ENCODE results near the gene SVIL.
"Not testable (repeated sequence)": the region's sequence is repeated elsewhere in the genome, so short reads cannot be mapped to it uniquely, and the experiment has no call there.

The SVIL gene

DNA sequence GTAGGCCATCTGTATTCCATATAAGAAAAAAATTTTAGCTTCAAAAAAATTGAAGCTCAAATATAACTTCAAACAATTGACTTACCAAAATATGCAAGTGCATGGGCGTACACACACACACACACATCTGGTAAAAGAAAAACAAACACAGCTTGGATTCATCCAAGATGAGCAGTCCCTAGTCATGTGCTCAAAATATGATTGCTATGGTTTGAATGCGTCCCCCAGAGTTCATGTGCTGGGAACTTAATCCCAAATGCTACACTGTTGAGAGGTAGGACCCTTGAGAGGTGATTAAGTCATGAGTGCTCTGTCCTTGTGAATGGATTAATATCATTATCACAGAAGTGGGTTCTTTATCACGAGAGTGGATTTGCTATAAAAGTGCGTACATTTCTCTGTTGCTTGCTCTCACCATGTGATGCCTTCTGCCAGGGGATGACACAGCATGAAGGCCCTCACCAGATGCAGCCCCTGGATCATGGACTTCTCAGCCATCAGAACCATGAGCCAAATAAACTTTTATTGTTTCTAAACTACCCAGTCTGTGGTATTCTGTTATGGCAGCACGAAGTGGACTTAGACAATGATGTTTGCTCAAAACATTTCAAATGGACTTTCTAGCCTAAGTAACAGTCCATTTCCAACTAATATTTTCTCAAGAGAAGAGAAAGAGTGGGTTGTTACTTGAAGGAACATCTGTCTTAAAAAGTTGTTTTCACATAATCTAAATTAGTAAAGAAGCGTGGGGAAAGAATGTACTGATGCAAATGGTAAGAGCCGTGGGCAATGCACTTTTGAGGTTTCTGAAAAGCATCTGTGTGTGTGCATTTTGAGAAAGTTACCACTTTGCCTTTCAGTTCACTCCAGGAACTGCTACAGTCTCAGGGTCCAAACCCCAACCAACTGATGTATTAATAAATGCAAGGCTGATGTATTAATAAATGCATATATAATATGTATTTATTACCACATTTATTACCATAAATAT, 15.1 kb upstream of the SVIL start:
- DNase-seq, result no peak

DNA sequence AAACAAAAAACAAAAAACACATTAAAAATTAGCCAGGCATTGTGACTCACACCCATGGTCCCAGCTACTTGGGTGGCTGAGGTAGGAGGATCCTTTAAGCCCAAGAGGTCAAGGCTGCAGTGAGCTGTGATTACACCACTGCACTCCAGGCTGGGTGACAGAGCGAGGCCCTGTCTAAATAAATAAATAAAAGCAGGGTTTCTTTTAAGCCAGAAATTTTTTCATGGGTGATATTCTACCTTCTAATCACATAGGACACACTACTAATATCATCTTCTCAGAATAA, 14.2 kb upstream of the SVIL start:
- DNase-seq, result no peak

DNA sequence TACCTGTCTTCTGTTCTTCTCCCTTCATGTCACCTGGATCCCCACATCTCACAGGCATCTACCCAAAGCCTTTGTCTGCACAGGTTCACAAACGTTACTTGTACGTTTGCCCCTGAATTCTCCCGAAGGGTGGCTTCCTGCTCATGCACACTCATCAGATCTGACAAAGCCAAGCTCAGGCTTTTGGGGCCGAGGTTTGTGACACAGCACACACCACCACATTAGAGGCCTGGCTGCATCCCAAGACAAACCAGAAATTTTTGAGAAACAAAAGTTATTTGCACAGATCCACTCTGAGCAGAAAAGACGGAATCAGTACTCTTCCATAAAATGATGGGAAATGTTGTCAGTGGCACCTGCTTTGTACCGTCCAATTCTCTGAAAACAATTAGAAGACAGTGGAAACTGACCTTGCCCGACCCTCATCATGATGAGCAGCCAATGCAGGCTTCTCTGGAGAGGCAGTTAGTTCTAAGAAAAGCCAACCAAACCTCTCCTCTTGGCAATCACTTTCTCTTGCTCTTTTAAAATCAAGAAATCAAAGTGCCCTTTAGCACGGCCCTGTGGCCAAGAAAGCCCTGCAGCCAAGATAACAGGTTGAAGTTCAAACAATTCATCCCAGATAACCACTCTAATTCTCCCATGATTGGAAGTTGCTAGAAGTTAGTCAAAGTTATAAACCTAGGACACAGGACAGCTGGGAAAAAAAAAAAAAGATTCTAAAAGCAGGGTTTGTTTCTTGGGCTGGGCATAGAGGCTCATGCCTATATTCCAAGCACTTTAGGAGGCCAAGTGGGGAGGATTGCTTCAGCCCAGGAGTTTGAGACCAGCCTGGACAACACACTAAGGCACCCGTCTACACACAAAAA, 13.6 kb upstream of the SVIL start:
- DNase-seq, result no peak

DNA sequence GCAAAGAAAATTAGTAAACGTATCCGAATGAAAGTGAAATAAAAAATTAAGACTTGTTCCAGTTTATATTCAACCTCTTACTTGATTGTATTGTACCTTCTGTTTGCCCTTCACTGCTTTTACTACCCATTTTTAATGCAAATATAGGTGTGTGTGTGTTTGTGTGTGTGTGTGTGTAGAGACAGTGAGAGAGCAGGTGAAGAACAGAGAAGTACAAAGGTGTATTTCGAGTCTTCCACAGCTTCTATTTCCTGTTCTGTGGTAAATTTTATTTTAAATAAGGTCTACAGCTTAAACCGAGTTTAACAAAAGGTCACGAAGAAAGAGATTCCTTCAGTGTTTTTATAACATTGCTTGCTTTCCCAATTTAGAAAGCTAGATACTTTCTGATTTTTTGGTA, 12.7 kb upstream of the SVIL start:
- DNase-seq, result no peak

DNA sequence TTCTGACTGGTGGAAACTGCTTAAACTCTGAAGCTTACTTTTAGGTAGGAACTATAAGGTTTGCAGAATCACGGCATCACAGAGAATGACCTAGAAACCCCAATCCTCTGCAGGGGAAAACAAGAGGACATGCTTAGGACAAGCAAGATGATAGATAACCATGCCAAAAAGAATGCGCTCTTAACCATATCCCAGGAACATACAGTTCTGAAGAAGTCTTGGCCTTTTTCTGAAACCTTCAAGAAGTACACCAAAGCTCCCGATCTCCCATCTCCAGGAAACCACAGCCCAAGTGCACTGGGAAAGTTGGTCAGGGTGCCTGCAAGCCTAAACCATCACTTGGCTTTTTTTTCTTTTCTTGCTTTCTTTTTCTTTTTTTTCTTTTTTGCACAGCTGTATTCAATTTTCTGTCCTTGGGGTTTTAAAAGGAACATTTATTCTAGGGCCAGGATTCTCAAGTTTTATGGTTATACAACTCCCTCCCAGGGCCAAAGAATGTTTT, 12.2 kb upstream of the SVIL start:
- DNase-seq, result no peak

DNA sequence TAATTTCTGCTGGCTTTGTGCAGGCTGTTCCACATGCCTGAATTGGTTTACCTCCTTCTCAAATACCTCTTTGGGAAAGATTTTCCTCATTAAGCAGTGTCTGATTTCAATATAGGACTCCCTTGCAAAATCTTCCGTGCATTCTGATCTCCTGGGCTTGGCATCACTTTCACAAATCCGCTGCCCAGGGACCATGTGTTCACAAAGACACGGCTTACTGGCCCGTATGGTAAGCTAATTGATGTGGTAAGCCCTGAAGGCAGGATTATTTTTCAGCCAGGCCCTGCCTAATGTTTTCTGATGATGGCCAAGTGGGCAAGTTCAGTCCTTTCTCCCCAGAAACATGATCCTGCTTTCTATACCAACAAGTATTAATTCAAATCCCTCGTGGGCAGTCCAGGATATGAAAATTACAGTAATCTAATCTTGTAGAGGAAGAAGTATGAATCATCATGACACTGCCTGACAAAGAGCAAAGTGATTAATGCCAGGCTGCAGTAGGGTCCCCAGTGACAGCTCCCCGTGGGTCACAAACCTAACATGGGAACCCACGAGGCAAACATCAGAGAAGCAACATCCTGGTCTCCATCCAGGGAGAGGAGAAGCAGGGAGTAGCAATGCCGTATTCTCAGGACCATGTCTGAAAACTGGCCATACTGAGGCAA, 11.6 kb upstream of the SVIL start:
- peak; percentile 49 for DNase-seq

DNA sequence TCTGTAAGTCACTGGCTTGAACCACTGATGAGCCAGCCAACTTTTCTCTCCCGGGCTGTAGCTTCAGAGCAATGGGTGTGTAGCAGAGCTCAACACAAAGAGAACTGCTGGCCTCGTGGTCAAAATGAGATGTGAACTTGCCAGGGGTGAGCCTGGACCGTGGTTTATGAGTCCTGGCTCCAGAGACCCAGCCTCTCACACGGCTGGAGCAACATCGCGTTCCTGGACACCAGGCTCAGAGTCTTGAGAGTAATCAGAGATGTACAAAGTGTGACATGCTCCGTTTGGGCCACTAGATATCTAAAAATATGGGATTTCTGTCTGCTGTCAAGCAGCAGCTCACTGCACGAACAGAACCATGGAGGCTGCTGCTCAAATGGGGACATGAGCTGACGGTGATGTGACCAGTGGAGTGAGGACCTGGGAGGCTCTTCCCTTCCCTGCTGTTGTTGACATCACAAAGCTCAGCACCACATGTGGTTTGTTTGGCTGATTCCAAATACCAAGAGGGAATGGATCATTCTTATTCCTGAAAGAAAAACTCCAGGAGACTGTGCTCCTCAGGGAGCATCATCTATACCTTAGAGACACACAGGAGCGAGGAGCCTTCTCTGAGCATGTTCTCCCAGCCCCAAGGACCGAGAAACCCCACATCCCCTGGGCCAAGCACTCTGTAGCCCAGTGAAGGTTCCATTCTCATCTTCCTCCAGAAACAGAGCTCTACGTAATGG, 9.2 kb upstream of the SVIL start:
- DNase-seq, result no peak

DNA sequence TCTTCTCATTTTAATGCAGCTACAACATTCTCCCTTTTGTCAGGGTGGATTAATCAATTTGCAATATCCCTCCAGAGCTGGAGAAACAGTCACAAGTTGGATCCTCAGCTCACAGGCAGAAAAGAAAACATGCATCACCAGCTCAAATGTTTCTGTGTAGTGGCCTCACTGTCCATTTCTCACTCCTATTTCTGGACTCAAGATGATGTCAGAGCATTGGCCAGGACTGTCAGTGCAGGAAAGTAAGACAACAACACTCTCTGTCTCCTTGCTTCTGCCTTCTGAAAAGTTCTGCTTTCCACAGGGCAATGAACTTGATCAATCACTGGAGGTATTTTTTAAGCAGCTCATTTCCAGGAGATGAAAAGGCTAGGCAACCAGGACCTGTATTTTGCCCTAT, 8.2 kb upstream of the SVIL start:
- peak; percentile 56 for DNase-seq

DNA sequence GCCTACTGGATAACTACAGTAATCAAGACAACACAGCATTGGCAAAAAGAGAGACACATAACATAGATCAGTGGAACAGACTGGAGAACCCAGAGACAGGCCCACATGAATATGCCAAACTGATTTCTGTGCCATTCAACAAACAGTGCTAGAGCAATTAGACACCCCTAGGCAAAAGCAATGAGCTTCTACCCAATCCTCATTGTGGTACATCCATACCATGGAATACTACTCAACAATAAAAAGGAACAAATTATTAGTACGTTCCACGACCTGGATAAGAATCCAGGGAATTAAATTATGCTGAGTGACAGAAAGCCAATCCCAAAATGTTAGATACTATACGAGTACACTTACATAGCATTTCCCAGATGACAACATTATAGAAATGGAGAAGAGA, 2.8 kb upstream of the SVIL start:
- no peak for DNase-seq

DNA sequence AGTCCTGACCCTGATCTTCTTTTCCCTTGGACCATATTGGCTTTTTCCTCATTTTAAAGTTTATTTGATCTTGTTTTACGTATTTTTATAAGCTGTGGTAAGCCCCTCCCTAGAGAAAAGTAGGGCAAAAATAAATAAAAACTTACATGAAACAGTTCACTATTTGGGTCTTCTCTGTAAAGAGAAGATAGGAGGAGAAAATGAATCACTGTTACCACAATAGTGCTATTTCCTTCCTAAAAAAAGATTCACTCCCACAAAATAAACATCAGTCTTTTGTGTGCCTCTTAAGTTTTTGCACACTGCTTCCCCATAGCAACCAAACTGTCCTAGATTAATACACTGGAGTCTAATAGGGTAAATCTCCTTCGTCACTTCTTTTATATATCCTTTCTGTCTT, 1.4 kb upstream of the SVIL start:
- peak; percentile 51 for DNase-seq

DNA sequence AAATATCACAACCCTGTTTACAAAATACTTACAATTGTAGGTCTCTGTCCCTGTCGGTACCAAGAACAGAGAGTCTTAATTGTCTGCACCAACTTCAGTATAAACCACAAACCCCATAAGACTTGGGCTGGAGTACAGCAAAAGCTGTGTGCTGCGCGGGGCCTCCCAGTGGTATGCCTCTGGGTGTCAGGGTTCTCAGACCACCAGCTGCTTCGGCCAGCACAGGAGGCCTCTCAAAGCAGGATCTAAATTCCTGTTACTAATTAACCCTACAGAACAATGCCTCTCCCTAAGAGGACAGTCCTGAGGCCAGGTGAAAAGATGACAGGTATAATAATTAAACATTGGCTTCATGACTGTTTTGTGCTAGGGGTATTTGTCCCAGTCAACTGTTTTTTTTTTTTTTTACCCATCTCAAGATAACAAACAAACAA, 957 bp upstream of the SVIL start:
- DNase-seq, result no peak

DNA sequence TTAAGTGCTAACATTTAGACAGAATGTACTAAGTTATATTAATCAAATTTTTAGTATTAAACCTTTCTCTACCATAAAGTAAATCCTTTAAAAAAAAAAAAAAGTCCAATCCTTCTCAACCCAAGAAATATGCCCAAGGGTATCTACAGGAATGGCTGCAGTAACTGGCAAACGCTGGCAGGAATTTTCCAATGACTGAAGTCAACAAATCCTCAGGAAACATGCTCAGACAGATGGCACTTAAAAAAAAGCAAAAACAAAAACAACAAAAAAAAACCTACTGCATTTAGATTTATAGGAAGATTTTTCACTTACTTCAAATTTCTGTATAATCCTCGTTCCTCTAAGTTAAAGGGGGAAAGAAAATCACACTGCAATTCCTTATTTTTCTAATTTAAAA, 666 bp downstream of the SVIL start:
- DNase-seq, result no peak

DNA sequence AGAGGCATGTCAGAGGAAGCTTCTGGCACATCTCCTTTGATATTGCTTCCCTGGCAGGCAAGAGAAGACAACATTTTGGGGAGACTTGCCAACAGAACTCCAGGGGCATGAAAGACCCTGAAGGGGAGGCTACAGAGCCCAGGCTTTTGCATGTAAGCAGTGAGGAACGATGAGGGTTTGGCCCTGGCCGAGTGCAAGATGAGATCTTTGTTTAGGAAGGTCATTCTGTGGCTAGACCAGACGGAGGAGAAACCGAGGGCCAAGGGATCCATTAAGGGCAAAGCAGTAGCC, 3.8 kb downstream of the SVIL start:
- no peak for DNase-seq

DNA sequence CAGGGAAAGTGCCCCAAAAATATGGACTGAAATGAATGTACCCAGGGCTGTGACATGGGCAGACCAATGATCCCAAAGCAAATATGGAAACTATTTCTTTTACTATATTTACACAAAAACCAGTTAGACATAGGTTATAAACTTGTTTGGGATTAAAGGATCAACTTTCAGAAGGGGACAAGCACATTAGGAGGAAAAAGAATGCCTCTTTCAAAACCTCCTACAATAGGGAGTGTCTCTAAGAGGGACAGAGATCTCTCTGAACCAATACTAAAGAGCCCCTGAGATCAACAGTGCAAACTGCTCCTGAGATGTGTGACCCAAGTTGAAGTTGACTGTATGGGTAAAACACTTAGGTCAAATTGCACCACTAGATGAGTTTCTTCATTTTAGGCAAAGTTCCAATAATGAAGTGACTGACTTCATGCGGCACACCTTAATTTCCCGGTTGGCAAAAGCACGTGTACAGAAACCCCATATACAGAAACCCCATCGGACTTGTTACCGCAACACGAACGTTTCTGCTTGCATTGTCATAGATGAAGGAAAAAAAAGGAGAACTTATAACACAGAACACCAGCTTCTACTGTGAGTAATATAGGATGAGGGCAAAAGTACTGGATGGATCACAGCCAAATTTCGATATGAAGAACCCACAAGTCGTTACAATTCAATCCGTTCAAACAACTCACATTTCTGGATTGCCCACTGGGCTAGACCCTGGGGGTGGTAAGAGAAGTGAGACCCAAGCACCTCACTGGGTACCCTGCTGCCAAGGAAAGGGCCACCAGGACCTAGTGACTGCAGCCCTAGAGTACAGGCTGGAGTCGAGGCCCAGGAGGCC, 4.3 kb downstream of the SVIL start:
- peak; percentile 92 for DNase-seq

DNA sequence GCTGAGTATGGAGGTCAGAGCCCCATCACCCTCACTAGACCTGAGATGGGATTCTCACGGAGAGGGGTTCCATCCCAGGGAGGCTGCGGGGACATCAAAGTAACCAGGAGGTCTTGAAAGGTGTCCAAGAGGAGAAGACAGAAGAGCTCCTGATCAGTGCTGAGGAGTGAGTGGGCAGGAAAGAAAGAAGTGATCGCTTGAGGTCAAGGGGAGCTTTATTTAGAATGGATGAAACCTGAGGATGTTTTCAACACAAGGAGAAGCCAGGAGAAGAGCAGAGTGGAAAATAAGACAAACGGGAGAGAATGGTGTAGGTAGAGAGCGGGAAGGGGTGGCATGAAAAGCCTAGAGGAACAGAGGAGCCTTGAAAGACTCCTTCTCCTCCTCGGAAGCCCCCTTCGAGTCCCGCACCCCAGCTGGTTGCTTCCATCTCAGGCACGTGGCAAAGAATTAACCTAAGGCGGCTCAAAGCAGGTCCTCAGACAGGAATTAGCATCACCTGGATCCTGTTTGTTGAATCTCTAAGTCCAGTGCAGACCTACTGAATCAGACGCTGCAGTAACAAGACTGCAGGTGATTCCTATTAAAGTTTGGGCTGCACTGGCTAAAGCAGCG, 5.8 kb downstream of the SVIL start:
- DNase-seq, result no peak

DNA sequence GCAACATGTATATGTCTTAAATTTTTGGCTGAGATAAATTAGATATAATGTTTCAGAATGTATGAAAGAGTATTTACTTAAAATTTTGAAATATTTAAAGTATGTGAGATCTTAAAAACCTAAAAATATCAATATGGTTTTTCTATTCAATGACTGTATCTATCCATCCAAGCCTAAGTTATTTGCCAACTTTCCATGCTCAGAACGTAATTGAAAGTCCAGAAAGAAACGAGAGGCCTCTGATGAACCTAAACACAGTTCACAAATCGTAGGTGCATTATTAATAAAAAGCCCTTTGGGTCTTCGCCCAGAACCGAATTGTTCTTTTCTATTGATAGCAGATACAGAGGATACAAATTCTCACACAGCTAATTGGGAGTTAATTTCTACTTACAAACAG, 6.5 kb downstream of the SVIL start:
- DNase-seq, result no peak

DNA sequence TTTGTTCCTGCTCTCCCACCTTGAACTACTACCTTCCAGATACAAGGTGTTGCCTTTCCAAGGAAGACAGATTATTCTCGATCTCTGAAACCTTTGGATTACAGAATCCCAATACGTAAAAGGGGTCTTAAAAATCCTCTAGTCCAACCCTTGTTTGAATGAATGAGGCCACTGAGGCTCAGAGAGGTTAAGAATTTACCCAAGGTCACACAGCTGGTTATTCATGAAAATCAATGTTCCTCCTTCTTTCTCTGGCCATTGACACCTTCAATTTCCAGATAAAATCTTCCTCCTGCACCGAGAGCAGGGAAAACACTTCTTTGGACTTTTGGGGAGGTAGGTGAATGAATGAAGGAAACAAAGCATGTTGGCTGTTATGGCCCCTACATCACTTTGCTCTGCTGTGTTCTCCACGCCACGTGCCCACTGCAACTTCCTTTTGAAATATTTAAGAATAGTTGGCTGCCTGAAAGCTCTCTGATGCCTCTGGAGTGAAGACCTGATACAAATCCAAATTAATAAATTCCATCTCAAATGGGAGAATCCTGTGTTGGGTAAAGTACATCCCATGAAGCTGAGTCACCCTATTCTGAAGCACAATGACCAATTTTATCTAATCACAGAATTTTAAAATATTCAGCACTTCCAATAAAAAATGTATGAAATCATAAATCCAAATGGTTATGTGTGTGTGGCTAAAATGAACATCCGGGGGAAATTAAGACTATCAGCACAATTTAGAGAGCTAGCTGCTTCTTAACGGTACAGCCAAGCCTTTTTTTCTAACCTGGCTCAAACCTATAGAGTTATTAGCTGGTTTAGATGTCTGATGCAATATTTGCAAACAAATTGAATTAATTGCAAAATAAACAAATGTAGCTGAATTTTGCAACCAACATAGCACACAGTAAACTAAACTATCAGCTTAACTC, 7.3 kb downstream of the SVIL start:
- peak; percentile 41 for DNase-seq

DNA sequence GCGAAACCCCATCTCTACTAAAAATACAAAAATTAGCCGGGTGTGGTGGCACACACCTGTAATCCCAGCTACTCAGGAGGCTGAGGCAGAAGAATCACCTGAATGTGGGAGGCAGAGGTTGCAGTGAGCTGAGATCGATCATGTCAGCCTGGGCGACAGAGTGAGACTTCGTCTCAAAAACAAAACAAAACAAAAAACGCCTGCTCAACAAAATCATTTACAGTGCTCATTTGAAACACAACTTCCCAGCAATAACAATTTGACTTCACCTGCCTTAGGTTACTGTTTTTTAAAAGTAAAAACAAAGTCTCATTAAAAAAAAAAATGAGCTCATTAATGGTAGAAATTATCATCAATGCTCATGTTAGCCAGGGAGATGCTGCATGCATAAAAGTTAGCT, 10.4 kb downstream of the SVIL start:
- DNase-seq, result not testable (repeated sequence)

DNA sequence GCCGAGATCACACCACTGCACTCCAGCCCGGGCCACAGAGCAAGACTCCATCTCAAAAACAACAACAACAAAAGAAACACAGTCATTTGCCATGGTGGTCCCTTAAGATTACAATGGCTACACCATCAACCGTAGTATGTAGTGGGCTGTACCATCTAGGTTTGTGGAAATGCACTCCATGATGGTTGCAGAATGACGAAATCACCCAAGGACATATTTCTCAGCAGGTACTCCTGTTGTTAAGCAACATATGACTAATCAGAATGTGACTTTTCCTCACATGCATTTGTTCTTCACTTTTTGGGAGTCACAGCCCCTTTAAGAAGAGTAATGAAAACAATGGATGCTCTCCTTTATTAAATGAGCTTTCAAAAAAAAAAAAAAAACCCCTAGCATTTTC, 11.0 kb downstream of the SVIL start:
- no peak for DNase-seq

DNA sequence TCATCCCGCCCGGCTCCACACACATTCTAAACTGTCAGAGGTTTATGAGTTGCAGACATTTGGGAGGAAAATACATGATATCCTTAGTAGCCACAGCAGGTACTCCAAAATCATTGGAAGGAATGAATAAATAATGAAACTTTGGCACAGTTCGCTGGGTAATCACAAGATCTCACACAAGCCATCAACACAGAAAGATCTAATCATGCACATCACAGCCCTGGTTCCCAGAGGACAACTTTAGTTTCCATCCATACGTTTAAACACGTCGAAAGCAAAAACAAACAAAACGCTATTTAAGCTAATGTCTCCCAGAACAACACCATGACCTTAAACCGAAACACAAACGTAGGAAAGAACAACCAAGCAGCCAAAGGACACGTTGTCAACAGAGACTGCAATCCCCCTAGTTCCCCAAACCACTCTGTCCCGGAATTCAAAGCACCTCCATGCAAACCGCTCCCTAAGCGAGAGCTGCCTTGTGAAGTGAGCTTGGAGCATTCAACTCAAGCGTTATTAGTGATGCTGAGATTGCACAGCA, 12.3 kb downstream of the SVIL start:
- no peak for DNase-seq

Data from suppressor macrophage treated with lipopolysaccharide for 4 hours (primary cell).